ENCODE results near the gene MAML3. TPM values are rescaled to one million over a fixed set of nuclear protein-coding genes. Genes with fewer than 3 reads are reported as not detected.
A peak's percentile ranks its signal among the peaks of the same experiment; 100 is the strongest.

MAML3 gene
- total and polyA plus RNA-seq, 2 of the 13 experiments (the other 11 are each of a cell fraction or from before 2014, with no cell fraction given): 0.05 to 0.13 TPM

- ChIA-PET POLR2A (interaction anchor here (5.2 kb wide), 1 partner anchor 19 kb away, joined by 29 read pairs; the partner anchor contains the start of gene MGST2), CTCF (ENCODE audit: low intra/inter-chr PET ratio, low total read pairs) (no interaction called here)
- in situ Hi-C loops (cut with HindIII; ENCODE audit: extremely low pct_ligation_motif_present, low pct_unique_long_range_greater_than_20kb): no loop called here
- WGBS (ENCODE audit: low lambda C conversion rate): 98% methylated on average over 4 of the region's 5 CpGs
- DNase-seq (ENCODE audit: low spot score) (no peak), FAIRE-seq (no peak), ATAC-seq (no peak)
- H3K27ac ChIP-seq (ENCODE audit: extremely low read length, insufficient read depth, low read length): no peak overlapping the region
- H4K20me1 ChIP-seq (ENCODE audit: insufficient read depth, low read length): peaks cover 58% of the 10 kb centered on the region
- peaks cover 81% of the 10 kb centered on the region for H3K79me2 ChIP-seq (ENCODE audit: insufficient read depth, low read length)
- H3K9ac ChIP-seq (ENCODE audit: insufficient read depth, low read depth, low read length): no peak overlapping the region
- no peaks in the 10 kb centered on the region for H3K9me3 ChIP-seq (ENCODE audit: low read length)
- TF ChIP-seq RBM39 (IDR thresholded peaks at IDR 0.05; ENCODE audit: low read depth, low read length, poor library complexity, severe bottlenecking) (no peak), AGO2 (optimal IDR thresholded peaks at IDR 0.05; ENCODE audit: low read depth, low read length) (peak; percentile 18), ZBTB38 (CRISPR knock-in tag; IDR thresholded peaks at IDR 0.05) (0 out of 2 replicates have a peak, but pooled peaks have one; percentile 24), MED1 (CRISPR knock-in tag; IDR thresholded peaks at IDR 0.05) (peak; percentile 20; the same call in 1 of the 2 replicates)
- no peak overlapping the region for H2AFZ ChIP-seq (ENCODE audit: low read length)
- H3K27me3 ChIP-seq (ENCODE audit: control insufficient read depth in 1 of 2, insufficient read depth in 2 of 2, low read length in 2 of 2): no peaks in the 10 kb centered on the region
- intact Hi-C loops (cut with micrococcal nuclease; ENCODE audit: unreplicated experiment): no loop called here
- H3K36me3 ChIP-seq (replicated peaks in 1 of 2; ENCODE audit: control insufficient read depth in 1 of 2, insufficient read depth in 2 of 2, low read length in 2 of 2): peaks cover 24 to 60% of the 10 kb centered on the region in 2 experiments
- H3K4me3 ChIP-seq (replicated peaks in 1 of 3; ENCODE audit: insufficient read depth in 1 of 3, low read depth in 2 of 3, low read length in 3 of 3): no peak overlapping the region
- H3K4me1 ChIP-seq (ENCODE audit: insufficient read depth, low read length): peaks cover 99% of the 10 kb centered on the region
- no TSS peak for BruUV-seq (replicated peaks)
- no peak overlapping the region for H3K4me2 ChIP-seq (ENCODE audit: low read depth, low read length)
These were observed 468.8 kb downstream of the MAML3 start for GRCh38 chr4:139685180-139685579.

GRCh38 chr4:139684351-139684750, 469.6 kb downstream of the MAML3 start:
- no peaks in the 10 kb centered on the region for H3K9me3 ChIP-seq (ENCODE audit: low read length)
- H2AFZ ChIP-seq (ENCODE audit: low read length): no peak overlapping the region
- intact Hi-C loops (cut with micrococcal nuclease; ENCODE audit: unreplicated experiment) (no loop called here), in situ Hi-C loops (cut with HindIII; ENCODE audit: extremely low pct_ligation_motif_present, low pct_unique_long_range_greater_than_20kb) (no loop called here)
- no peak for TF ChIP-seq NCOA5 (CRISPR knock-in tag; IDR thresholded peaks at IDR 0.05)
- TF ChIP-seq ZXDC (CRISPR knock-in tag; IDR thresholded peaks at IDR 0.05): no peak
- no peak for TF ChIP-seq ZNF367 (CRISPR knock-in tag; IDR thresholded peaks at IDR 0.05; ENCODE audit: borderline replicate concordance)
- no peak for TF ChIP-seq HMG20A (CRISPR knock-in tag; IDR thresholded peaks at IDR 0.05; ENCODE audit: borderline replicate concordance)
- TF ChIP-seq HOXA9 (CRISPR knock-in tag; IDR thresholded peaks at IDR 0.05; ENCODE audit: borderline replicate concordance): no peak
- no peak for TF ChIP-seq GTF3A (CRISPR knock-in tag; conservative IDR thresholded peaks at IDR 0.05)
- no peak for TF ChIP-seq TRIM24 (CRISPR knock-in tag; IDR thresholded peaks at IDR 0.05)
- TF ChIP-seq ZNF275 (CRISPR knock-in tag; IDR thresholded peaks at IDR 0.05; ENCODE audit: borderline replicate concordance): no peak
- no peak for TF ChIP-seq RBAK (CRISPR knock-in tag; IDR thresholded peaks at IDR 0.05)
- no peak for TF ChIP-seq ZNF747 (CRISPR knock-in tag; IDR thresholded peaks at IDR 0.05; ENCODE audit: borderline replicate concordance)
- H3K27ac ChIP-seq (ENCODE audit: extremely low read length, insufficient read depth, low read length): no peak overlapping the region
- ChIA-PET CTCF (ENCODE audit: low intra/inter-chr PET ratio, low total read pairs) (no interaction called here), POLR2A (interaction anchor here (5.2 kb wide), 1 partner anchor 18 kb away, joined by 29 read pairs; the partner anchor contains the start of gene MGST2)
- H3K9ac ChIP-seq (ENCODE audit: insufficient read depth, low read depth, low read length): no peak overlapping the region
- H3K27me3 ChIP-seq (ENCODE audit: control insufficient read depth in 1 of 2, insufficient read depth in 2 of 2, low read length in 2 of 2): no peaks in the 10 kb centered on the region
- H4K20me1 ChIP-seq (ENCODE audit: insufficient read depth, low read length): peaks cover 66% of the 10 kb centered on the region
- ATAC-seq (no peak), FAIRE-seq (no peak), DNase-seq (ENCODE audit: low spot score) (no peak)
- no peak overlapping the region for H3K4me3 ChIP-seq (replicated peaks in 1 of 3; ENCODE audit: insufficient read depth in 1 of 3, low read depth in 2 of 3, low read length in 3 of 3)
- whole genome bisulfite sequencing (ENCODE audit: low lambda C conversion rate): 95% methylated on average over 1 of the region's 1 CpG
- peaks cover 83% of the 10 kb centered on the region for H3K79me2 ChIP-seq (ENCODE audit: insufficient read depth, low read length)
- H3K4me2 ChIP-seq (ENCODE audit: low read depth, low read length): no peak overlapping the region
- peaks cover 28 to 69% of the 10 kb centered on the region in 2 experiments for H3K36me3 ChIP-seq (replicated peaks in 1 of 2; ENCODE audit: control insufficient read depth in 1 of 2, insufficient read depth in 2 of 2, low read length in 2 of 2)
- no TSS peak for BruUV-seq (replicated peaks)
- peaks cover 99% of the 10 kb centered on the region for H3K4me1 ChIP-seq (ENCODE audit: insufficient read depth, low read length)

Measured in HepG2 (cell line).